Ectodermal cell (in vitro differentiated cells): Measurements from ENCODE around the gene EMP3.
"Not testable (repeated sequence)": the region's sequence is repeated elsewhere in the genome, so short reads cannot be mapped to it uniquely, and the experiment has no call there.

ENCODE experiments used
- H3K27ac ChIP-seq: 2 replicates; pipeline ENCODE4 v1.7.0; 2013; ENCODE audit warnings: mild to moderate bottlenecking, low read depth, low read length; ENCODE audit not compliant: insufficient read depth, poor library complexity, severe bottlenecking
- H3K27me3 ChIP-seq: 2 replicates; pipeline ENCODE4 v1.7.0; 2013; ENCODE audit warnings: mild to moderate bottlenecking, low read length; ENCODE audit not compliant: insufficient read depth, control insufficient read depth, poor library complexity, severe bottlenecking
- H3K36me3 ChIP-seq: one replicate; pipeline ENCODE4 v1.7.0; 2013; ENCODE audit warnings: low read length; ENCODE audit not compliant: control insufficient read depth, insufficient read depth
- H3K4me1 ChIP-seq: one replicate; pipeline ENCODE4 v1.7.0; 2013; ENCODE audit warnings: low read length; ENCODE audit not compliant: control insufficient read depth, insufficient read depth
- H3K4me3 ChIP-seq: 2 replicates; pipeline ENCODE4 v1.7.0; 2013; ENCODE audit warnings: low read depth, low read length, control low read depth; ENCODE audit not compliant: insufficient read depth
- H3K9me3 ChIP-seq: 2 replicates; pipeline ENCODE4 v1.7.0; 2013; ENCODE audit warnings: mild to moderate bottlenecking, low read length, moderate library complexity; ENCODE audit not compliant: control insufficient read depth
- WGBS, 2 experiments: methylation state at CpG; one replicate each; pipeline ENCODE4 v1.1.7; 2013; ENCODE audit warnings: missing lambda C conversion rate in 2 of 2; 5-methylcytosine and 5-hydroxymethylcytosine counted together

EMP3 gene

GRCh38 chr19:48296963-48297734, 28.2 kb upstream of the EMP3 start:
- Histone ChIP-seq H3K27ac (no peak overlapping the region), H3K27me3 (no peaks in the 10 kb centered on the region), H3K9me3 (no peaks in the 10 kb centered on the region), H3K36me3 (no peaks in the 10 kb centered on the region), H3K4me1 (no peaks in the 10 kb centered on the region), H3K4me3 (no peak overlapping the region)
- WGBS, 2 experiments, result 91% methylated on average over 42 of the region's 42 CpGs

GRCh38 chr19:48297975-48298374, 27.4 kb upstream of the EMP3 start:
- H3K36me3 ChIP-seq, result no peaks in the 10 kb centered on the region
- H3K9me3 ChIP-seq, result no peaks in the 10 kb centered on the region
- no peak overlapping the region for H3K27ac ChIP-seq
- H3K4me3 ChIP-seq, result no peak overlapping the region
- WGBS, 2 experiments, result 93 to 94% methylated on average over 16 of the region's 16 CpGs
- H3K4me1 ChIP-seq, result no peaks in the 10 kb centered on the region
- H3K27me3 ChIP-seq, result no peaks in the 10 kb centered on the region

DNA sequence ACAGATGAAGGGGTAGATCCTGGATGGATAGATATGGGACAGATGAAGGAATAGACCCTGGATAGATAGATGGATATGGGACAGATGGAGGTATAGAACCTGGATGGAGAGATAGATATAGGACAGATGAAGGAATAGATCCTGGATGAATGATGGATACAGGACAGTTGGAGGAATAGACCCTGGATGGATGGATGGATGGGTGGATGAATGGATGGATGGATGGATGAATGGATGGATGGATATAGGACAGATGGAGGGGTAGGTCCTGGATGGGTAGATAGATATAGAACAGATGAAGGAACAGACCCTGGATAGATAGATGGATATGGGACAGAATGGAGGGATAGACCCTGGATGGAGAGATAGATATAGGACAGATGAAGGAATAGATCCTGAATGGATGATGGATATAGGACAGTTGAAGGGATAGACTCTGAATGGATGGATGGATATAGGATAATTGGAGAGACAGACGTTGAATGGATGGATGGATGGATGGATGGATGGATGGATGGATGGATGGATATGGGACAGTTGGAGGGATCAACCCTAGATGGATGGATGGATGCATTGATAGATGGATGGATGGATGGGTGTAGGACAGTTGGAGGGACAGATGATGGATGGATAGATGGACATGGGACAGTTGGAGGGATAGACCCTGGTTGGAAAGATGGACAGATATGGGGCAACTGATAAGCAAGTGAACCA, 23.3 kb upstream of the EMP3 start:
- Histone ChIP-seq H3K36me3 (no peaks in the 10 kb centered on the region), H3K27ac (no peak overlapping the region), H3K27me3 (no peaks in the 10 kb centered on the region), H3K4me3 (no peak overlapping the region), H3K9me3 (no peaks in the 10 kb centered on the region), H3K4me1 (no peaks in the 10 kb centered on the region)
- 87 to 93% methylated on average over 1 of the region's 1 CpG for WGBS, 2 experiments

- H3K27ac ChIP-seq, result no peak overlapping the region
- no peaks in the 10 kb centered on the region for H3K4me1 ChIP-seq
- no peaks in the 10 kb centered on the region for H3K36me3 ChIP-seq
- no peak overlapping the region for H3K4me3 ChIP-seq
- 90 to 94% methylated on average over 12 of the region's 12 CpGs for WGBS, 2 experiments
- no peaks in the 10 kb centered on the region for H3K27me3 ChIP-seq
- no peaks in the 10 kb centered on the region for H3K9me3 ChIP-seq
These were observed 22.8 kb upstream of the EMP3 start for GRCh38 chr19:48302600-48302959.

DNA sequence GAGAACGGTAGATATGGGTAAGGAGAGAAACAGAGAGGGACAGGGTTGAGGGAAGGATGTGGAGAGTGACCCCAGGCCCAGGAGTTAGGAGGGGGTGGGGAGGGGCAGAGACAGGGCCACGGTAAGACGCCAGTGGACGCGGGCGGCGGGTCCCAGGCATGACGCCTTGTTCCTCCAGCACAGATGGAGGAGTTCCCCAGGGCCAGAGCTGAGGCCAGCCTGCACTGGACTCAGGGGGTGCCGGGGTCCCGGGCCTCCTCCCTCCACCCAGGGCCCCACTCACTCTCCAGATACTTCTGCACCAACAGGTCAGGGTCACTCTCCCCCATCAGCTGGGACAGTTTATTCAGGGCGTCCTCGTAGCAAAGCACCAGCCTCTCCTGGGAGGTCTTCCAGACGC, 22.0 kb upstream of the EMP3 start:
- Histone ChIP-seq H3K4me1 (no peaks in the 10 kb centered on the region), H3K9me3 (no peaks in the 10 kb centered on the region), H3K36me3 (no peaks in the 10 kb centered on the region), H3K27ac (no peak overlapping the region), H3K27me3 (no peaks in the 10 kb centered on the region), H3K4me3 (no peak overlapping the region)
- WGBS, 2 experiments, result 87 to 88% methylated on average over 13 of the region's 13 CpGs

DNA sequence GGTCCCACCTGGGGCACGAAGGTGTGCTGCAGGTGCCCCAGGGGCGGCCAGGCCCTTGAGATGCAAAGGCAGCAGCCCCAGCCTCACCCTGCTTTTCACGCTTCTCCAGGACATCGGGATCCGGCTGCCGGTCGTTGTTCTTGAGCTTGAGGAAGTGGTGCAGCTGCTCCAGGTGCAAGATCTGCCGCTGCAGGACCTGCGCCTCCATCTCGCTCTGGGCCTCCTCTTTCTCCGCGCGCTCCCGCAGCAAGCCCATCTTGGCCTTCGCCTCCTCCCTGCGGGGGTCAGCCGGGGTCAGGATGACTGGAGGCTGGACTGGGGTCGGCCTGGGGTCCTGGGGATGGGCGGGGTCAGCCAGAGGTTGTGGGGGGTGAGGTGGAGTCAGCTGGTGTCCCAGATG, 21.5 kb upstream of the EMP3 start:
- Histone ChIP-seq H3K4me3 (no peak overlapping the region), H3K36me3 (no peaks in the 10 kb centered on the region), H3K27ac (no peak overlapping the region), H3K4me1 (peaks cover under 1% of the 10 kb centered on the region), H3K27me3 (no peaks in the 10 kb centered on the region), H3K9me3 (no peaks in the 10 kb centered on the region)
- WGBS, 2 experiments, result 84 to 86% methylated on average over 19 of the region's 19 CpGs

GRCh38 chr19:48308631-48309586, 16.4 kb upstream of the EMP3 start:
- Histone ChIP-seq H3K4me3 (no peak overlapping the region), H3K36me3 (no peaks in the 10 kb centered on the region), H3K4me1 (peaks cover 4% of the 10 kb centered on the region), H3K27me3 (no peaks in the 10 kb centered on the region), H3K27ac (no peak overlapping the region), H3K9me3 (no peaks in the 10 kb centered on the region)
- 53 to 55% methylated on average over 22 of the region's 22 CpGs for WGBS, 2 experiments

DNA sequence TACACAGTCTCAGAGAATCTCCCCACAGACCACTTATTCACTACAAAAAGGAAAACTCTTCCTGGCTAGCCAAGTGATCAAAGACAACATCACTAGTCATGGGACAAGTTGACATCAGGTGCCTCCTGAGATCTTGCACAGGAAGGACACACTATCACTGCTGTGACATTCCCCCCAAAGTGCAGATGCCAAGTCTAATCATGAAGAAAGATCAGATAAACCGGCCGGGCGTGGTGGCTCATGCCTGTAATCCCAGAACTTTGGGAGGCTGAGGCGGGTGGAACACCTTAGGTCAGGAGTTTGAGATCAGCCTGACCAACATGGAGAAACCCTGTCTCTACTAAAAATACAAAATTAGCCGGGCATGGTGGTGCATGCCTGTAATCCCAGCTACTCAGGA, 15.6 kb upstream of the EMP3 start:
- H3K27me3 ChIP-seq, H3K27ac ChIP-seq, H3K9me3 ChIP-seq, H3K36me3 ChIP-seq, H3K4me1 ChIP-seq, H3K4me3 ChIP-seq: not testable (repeated sequence)
- 92 to 94% methylated on average over 5 of the region's 5 CpGs for WGBS, 2 experiments

DNA sequence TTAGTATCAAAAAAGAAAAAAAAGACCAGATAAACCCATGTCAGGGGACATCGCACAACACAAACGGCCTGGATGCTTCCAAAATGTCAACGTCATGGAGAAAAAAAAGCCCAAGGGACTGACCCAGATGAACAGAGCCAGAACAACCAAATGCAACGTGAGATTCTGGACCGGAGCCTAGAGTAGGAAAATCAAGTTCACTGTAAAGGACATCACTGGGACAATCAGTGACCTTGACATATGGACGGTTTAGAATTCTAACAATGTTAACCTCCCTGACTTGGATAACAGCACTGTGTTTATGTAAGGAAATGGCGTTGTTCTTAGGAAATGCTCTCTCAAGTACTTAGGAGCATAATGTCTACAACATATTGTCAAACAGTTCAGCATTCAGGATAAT, 15.1 kb upstream of the EMP3 start:
- no peaks in the 10 kb centered on the region for H3K36me3 ChIP-seq
- no peaks in the 10 kb centered on the region for H3K9me3 ChIP-seq
- H3K4me1 ChIP-seq, result peaks cover 4% of the 10 kb centered on the region
- WGBS, 2 experiments, result 93 to 94% methylated on average over 6 to 7 of the region's 7 CpGs
- no peak overlapping the region for H3K4me3 ChIP-seq
- H3K27me3 ChIP-seq, result no peaks in the 10 kb centered on the region
- H3K27ac ChIP-seq, result no peak overlapping the region

DNA sequence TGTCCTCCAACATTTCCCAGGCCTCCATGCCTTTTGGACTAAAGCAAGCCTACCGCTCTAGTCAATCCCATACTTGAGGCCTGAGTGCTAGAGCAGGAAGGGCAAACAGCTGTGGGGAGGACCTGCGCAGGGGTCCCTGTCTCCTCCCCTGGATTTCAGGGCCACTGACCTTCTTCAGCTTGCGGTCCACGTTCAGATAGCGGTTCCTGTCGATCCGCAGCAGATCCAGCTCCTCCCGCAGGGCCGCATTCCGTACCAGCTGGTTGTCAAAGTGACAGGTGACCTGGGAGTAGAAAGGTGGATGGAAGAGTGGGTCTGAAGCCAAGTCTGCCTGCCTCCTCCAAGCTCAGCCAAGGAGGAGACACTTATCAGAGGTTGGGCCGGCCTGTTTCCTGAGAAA, 14.0 kb upstream of the EMP3 start:
- Histone ChIP-seq H3K4me1 (peaks cover 4% of the 10 kb centered on the region), H3K27ac (no peak overlapping the region), H3K36me3 (no peaks in the 10 kb centered on the region), H3K27me3 (no peaks in the 10 kb centered on the region), H3K4me3 (no peak overlapping the region), H3K9me3 (no peaks in the 10 kb centered on the region)
- WGBS, 2 experiments, result 93 to 96% methylated on average over 11 of the region's 11 CpGs
